DMS 273 treated with DMSO at 0.1 percent for 48 hours (cell line): Measurements from ENCODE around the gene SLC7A14.

Source experiments
- DNase-seq: peaks from one replicate; lab custom pipeline; 2025; lab: John Stamatoyannopoulos, UW

Gene SLC7A14

GRCh38 chr3:170497207-170498095, 88.4 kb downstream of the SLC7A14 start:
- no peak for DNase-seq

DNA sequence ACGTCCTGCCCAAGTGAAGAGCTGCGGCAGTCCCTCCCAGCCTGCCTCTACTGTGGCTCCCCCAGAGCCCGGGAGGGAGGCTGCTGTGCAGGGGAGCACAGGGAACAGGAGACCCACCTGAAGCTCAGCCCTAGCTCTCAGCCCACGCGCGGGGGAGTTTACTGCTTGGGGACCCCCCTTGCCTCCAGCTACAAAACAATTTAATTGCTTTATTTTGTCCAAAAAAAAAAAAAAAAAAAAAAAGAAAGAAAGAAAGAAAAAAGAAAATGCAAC, 89.1 kb downstream of the SLC7A14 start:
- no peak for DNase-seq

- no peak for DNase-seq
Observed at GRCh38 chr3:170496026-170496867, 89.6 kb downstream of the SLC7A14 start.

- DNase-seq = no peak
Observed at GRCh38 chr3:170494766-170495165, 91.1 kb downstream of the SLC7A14 start.

DNA sequence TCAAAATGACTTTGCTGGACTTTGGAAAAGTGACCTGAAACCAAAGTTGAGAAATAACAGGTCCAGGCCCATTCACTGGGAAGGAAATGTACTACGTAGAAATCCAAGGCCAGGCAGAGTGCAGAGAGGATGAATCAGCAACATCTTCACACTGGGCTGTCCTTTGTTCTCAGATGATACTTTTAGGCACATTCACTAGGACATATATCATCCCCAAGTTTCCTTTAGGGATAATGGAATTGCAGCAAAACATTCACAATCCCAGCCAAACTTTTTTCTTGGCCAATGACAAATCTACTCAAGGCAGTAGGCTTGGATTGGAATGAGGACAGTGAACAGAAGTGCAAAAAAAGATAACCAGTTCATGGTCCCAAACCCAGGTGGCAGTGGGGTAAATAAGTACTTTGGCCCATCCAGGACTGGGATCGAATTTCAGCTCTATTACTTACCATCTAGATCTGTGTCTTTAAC, 92.1 kb downstream of the SLC7A14 start:
- no peak for DNase-seq

- DNase-seq = no peak
Observed at GRCh38 chr3:170491901-170492300, 94.0 kb downstream of the SLC7A14 start.

DNA sequence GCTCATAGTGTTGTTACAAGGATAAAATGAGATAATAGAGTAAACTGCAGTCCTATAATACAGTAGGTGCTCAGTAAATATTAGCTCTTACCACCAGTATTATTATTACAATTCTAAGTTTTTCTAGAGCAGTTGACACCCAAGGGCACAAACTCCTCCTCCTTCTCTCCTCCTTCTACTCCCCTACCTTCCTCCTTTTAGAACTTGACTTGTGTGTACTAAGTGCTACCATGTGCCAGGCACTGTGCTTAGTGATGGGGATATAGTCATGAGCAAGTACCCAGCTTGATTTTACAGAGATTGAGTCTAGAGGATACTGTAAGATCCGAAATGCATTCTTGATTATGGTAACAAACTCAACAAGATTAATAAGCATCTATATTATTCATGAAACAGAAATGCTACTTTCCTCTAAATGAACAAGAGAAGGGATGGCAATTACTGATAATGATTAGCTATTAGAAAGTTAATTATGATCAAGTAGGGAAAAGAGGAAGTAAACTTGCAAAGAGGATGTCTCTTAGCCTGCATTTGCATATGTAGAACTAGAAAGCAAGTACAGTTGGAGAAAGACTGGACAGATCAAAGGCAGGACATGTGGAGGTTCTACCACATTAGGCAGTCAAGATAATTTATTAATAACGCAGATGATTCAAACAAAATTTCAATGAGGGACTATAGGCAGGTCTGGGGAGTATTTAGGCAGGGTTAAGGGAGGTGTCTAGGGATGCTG, 94.9 kb downstream of the SLC7A14 start:
- no peak for DNase-seq

DNA sequence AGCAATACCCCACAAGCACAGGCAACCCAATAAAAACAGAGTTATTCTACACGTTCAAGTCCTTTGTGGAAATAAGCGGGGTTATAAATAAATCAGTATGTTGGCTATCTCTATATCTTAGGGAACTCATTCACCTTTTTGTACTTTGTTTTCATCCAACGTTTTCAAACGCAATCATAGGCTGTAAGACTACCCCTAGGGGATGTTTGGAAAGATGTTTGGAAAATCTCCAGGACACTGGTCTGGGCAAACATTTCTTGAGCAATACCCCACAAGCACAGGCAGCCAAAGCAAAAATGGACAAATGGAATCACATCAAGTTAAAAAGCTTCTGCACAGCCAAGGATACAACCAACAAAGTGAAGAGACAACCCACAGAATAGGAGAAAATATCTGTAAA, 97.1 kb downstream of the SLC7A14 start:
- no peak for DNase-seq

DNA sequence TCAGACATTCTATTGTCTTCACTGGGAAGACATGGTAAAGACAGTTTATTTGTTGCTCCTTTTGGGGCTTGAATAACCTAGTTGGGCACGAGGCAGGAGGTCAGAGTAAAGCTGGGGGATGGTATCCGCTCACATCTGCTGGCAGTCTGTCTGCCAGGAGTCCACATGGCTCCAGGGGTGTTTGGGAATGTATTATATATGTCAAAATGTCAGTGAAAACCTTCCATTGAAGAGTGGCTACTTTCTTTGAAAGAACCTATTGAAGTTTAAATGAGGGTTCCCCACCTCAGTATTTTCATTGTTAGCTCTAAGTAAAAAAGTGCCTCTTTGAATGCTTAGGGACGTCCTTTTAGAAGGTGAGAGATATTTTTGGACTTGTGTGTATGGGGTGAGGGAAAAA, 98.8 kb downstream of the SLC7A14 start:
- no peak for DNase-seq

GRCh38 chr3:170486398-170486797, 99.5 kb downstream of the SLC7A14 start:
- no peak for DNase-seq

DNA sequence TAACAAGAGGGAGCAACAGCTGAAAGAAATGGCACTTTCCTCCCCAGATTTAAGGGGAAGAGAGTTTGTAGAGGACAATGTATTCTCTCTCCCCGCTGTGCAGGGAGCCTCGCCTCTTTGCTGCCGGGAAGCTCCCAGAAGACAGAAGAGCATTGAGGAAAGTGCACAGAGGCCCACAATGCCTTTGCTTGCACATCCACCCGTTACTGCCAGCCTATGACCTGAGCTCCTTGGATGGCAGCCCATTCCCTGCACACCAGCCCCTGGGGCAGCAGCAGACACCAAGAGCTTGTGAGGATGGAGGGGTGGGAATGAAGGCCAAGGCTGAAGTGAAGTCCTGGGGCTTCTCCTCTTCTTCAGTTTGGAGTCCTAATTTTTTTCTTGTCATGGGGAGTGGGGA, 100.2 kb downstream of the SLC7A14 start:
- DNase-seq = no peak

DNA sequence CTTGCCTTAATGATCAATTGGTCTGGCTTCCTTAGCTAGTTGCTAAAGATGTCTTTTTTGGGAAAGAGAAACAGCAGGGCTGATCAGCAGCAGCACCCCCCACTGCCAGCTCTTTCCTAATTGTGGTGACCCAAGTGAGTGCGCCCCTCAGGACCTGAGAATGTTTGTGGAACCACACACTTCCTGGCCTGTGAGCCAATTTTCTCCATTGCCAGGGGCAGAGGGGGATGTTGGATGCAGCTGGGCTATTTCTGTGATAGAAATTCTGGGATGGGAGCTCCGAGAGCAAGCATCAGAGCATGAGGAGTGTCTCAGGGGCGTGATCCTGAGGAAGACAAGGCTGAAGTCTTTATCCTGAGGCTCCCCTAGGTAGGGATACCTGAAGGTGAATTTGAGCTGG, 100.6 kb downstream of the SLC7A14 start:
- no peak for DNase-seq

DNA sequence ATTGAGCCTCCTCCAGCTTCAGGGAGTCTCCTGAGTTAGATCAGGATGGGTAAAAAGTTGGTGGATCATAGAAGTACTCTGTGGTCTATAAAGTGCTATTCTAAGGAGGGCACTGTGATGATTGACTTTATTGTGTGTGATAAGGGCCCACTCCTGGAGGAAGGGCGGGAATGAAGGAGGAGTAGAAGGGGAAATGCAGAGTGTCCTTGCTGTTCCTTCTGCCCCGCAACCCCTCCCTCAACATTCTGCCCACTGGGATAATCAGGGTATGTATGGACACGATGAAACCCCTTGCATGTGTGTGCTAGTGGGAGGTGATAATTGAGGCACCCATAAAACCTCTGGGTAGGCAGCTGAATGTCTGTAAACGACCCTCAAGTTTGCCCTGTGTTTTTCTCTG, 101.0 kb downstream of the SLC7A14 start:
- no peak for DNase-seq

- no peak for DNase-seq
Observed at GRCh38 chr3:170483485-170484262, 102.2 kb downstream of the SLC7A14 start.

GRCh38 chr3:170482199-170482598, 103.7 kb downstream of the SLC7A14 start:
- no peak for DNase-seq

- DNase-seq = no peak
Observed at GRCh38 chr3:170480111-170480510, 105.8 kb downstream of the SLC7A14 start.

DNA sequence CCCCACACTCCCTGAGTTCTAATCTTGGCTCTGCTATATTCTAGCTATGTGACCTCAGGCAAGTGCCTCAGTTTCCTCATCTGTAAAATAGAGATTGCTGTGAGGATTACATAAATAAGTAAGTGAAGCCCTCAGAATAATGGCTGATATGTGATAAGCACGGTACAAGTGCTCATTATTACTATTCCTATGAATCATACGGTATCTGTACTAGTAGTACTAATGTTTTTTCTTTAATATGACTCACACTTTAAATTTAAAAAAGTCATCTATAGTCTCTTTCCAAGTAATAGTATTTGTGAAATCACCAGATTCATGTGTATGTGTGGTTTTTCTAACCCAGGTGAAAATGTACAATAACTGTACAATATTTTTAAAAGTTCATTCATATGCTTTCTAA, 108.5 kb downstream of the SLC7A14 start:
- no peak for DNase-seq

DNA sequence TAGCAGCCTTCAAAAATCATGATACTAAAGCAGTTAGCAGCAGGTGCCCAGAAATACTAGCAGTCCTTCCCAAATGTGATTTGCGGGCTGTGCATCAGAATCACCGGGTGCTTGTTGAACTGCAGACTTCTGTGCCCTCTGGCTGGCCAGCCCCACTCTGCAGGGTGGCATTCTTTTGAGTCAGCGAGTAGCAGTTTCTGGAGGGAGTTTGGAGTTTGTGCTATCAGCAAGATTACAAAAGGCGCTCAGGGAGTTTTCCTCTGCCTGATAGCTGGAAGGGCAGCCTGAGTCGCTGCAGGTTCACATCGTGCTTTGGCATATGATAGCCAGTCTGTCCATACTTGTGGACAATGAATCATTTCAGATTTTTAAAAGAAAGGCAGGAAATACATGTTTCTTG, 109.6 kb downstream of the SLC7A14 start:
- DNase-seq = no peak

- DNase-seq = no peak
Observed at GRCh38 chr3:170475092-170475685, 110.7 kb downstream of the SLC7A14 start.

DNA sequence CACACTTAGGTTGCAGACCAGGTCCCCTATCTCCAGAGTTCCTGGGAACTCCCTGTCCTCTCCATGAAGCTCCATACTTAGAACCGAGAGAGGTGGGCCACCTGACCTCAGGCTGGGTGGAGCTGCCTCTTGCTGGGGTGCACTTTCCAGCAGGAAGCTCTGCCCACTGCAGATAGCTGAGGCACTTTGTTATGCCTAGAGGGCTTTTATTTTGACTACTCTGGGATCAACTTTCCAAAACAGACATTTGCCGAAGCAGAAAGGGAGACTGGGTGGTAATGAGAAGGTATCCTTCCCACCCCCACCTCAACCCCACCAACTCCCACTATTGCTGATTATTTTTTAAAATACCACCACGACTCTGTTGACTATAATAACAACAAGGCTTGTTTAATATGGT, 112.5 kb downstream of the SLC7A14 start:
- no peak for DNase-seq

DNA sequence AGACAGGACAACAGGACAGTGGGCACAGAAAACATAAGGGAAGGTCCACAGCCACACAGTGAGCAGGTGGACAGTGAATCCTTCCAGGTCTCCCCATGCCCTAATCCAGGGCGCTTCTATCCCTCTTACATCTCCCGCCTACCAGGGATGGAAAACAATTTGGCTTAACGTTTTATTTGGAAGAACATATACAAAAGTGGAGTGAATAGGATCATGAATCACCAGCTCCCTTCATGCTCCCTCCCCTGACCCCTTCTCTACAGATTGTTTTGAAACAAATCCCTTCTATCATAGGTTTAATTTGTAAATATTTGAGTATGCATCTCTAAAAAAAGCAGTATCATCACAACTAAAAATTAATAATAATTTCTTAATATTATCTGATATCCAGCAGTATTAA, 114.7 kb downstream of the SLC7A14 start:
- DNase-seq = no peak
